Cardiac muscle cell (in vitro differentiated cells and primary cell): ENCODE measurements around the gene CHRNA5. TPM values are rescaled to one million over a fixed set of nuclear protein-coding genes. Genes with fewer than 3 reads are reported as not detected.

Experiments used
- DNase-seq, 2 donors: peaks; one replicate each; pipeline versions ENCODE4 v3.0.0 to v3.0.0-alpha.2; 2010 to 2017; ENCODE audit warnings: low read depth in 1 of 2, low spot score in 1 of 2
- H3K27ac ChIP-seq: fragments of 200-600 bp; sonication (generic); 2 replicates; pipeline ENCODE4 v1.5.1; 2016
- H3K27me3 ChIP-seq: fragments of 200-600 bp; sonication (generic); 2 replicates; pipeline ENCODE4 v1.6.0; 2016; ENCODE audit warnings: control low read depth
- H3K36me3 ChIP-seq: fragments of 200-600 bp; sonication (generic); 2 replicates; pipeline ENCODE4 v1.5.1; 2016; ENCODE audit warnings: control low read depth
- H3K4me1 ChIP-seq: fragments of 200-600 bp; sonication (generic); 2 replicates; pipeline ENCODE4 v1.8.1; 2017; ENCODE audit warnings: low read depth, mild to moderate bottlenecking, mixed run types
- H3K4me3 ChIP-seq: fragments of 200-600 bp; sonication (generic); 2 replicates; pipeline ENCODE4 v1.5.1; 2016; ENCODE audit warnings: mild to moderate bottlenecking
- H3K9me3 ChIP-seq: fragments of 200-600 bp; sonication (generic); 2 replicates; pipeline ENCODE4 v1.5.1; 2017; ENCODE audit warnings: low read depth, mild to moderate bottlenecking, control low read depth
- CTCF ChIP-seq: IDR thresholded peaks from 2 replicates; pipeline ENCODE4 v1.5.1; 2012; ENCODE audit warnings: low read depth, mild to moderate bottlenecking, low read length
- polyA plus RNA-seq: library from polyadenylated mRNA; unstranded; fragments of >200 nt; fragmentation: Nextera tagmentation; extraction: Ambion mirVana; gene quantifications from 2 replicates; pipeline ENCODE4 v1.2.1, GENCODE V29; 2016
- total RNA-seq: library from RNA; depleted of rRNA; stranded (reverse); fragments of >200 nt; gene quantifications from 2 replicates; pipeline ENCODE4 v1.2.3, GENCODE V29; 2016

The CHRNA5 gene
- total and polyA plus RNA-seq, 2 experiments from 2014 or later: 4.0 to 12.7 TPM

GRCh38 chr15:78570710-78571109 lies 5.4 kb downstream of the CHRNA5 start:
- Histone ChIP-seq H3K4me1 (peaks cover 12% of the 10 kb centered on the region), H3K27ac (no peak overlapping the region), H3K4me3 (no peak overlapping the region), H3K9me3 (no peaks in the 10 kb centered on the region), H3K27me3 (no peaks in the 10 kb centered on the region), H3K36me3 (no peaks in the 10 kb centered on the region)
- no peak for DNase-seq
- TF ChIP-seq CTCF: no peak

- no peak for DNase-seq
- Histone ChIP-seq H3K4me1 (peaks cover 12% of the 10 kb centered on the region), H3K36me3 (no peaks in the 10 kb centered on the region), H3K27ac (peak overlapping the region; percentile 78), H3K9me3 (no peaks in the 10 kb centered on the region), H3K27me3 (no peaks in the 10 kb centered on the region), H3K4me3 (no peak overlapping the region)
- no peak for TF ChIP-seq CTCF
Observed at GRCh38 chr15:78571382-78571781, 6.1 kb downstream of the CHRNA5 start.

- H3K4me1 ChIP-seq: peaks cover 12% of the 10 kb centered on the region
- no peak overlapping the region for H3K4me3 ChIP-seq
- H3K36me3 ChIP-seq: no peaks in the 10 kb centered on the region
- H3K27ac ChIP-seq: no peak overlapping the region
- H3K9me3 ChIP-seq: no peaks in the 10 kb centered on the region
- no peaks in the 10 kb centered on the region for H3K27me3 ChIP-seq
- no peak for TF ChIP-seq CTCF
- DNase-seq: no peak
Observed at GRCh38 chr15:78573416-78573815, 8.1 kb downstream of the CHRNA5 start.

- Histone ChIP-seq H3K4me1 (peaks cover 12% of the 10 kb centered on the region), H3K27ac (no peak overlapping the region), H3K27me3 (no peaks in the 10 kb centered on the region), H3K4me3 (no peak overlapping the region), H3K36me3 (no peaks in the 10 kb centered on the region), H3K9me3 (no peaks in the 10 kb centered on the region)
- no peak for DNase-seq
- no peak for TF ChIP-seq CTCF
Observed at GRCh38 chr15:78574944-78575343, 9.6 kb downstream of the CHRNA5 start.

- Histone ChIP-seq H3K36me3 (peaks cover 5% of the 10 kb centered on the region), H3K4me3 (no peak overlapping the region), H3K27me3 (no peaks in the 10 kb centered on the region), H3K27ac (no peak overlapping the region), H3K9me3 (no peaks in the 10 kb centered on the region), H3K4me1 (no peaks in the 10 kb centered on the region)
- DNase-seq: no peak
- no peak for TF ChIP-seq CTCF
Observed at GRCh38 chr15:78597583-78597982, 32.3 kb downstream of the CHRNA5 start.

GRCh38 chr15:78598348-78598747 lies 33.0 kb downstream of the CHRNA5 start:
- Histone ChIP-seq H3K4me1 (no peaks in the 10 kb centered on the region), H3K9me3 (no peaks in the 10 kb centered on the region), H3K4me3 (no peak overlapping the region), H3K27me3 (no peaks in the 10 kb centered on the region), H3K27ac (no peak overlapping the region), H3K36me3 (peaks cover 1% of the 10 kb centered on the region)
- no peak for TF ChIP-seq CTCF
- DNase-seq: no peak
